Stimulated activated CD8-positive, alpha-beta memory T cell treated with anti-CD3 and anti-CD28 coated beads, Interleukin-15, amount 100 ng/mL, for 24 hours (primary cell): Measurements from ENCODE around the gene MFSD2A.
"Not testable (repeated sequence)": the region's sequence is repeated elsewhere in the genome, so short reads cannot be mapped to it uniquely, and the experiment has no call there.

Experiments
- DNase-seq: peaks from one replicate; pipeline ENCODE4 v3.0.0-alpha.2; 2020; ENCODE audit warnings: low read depth

The MFSD2A gene

DNA sequence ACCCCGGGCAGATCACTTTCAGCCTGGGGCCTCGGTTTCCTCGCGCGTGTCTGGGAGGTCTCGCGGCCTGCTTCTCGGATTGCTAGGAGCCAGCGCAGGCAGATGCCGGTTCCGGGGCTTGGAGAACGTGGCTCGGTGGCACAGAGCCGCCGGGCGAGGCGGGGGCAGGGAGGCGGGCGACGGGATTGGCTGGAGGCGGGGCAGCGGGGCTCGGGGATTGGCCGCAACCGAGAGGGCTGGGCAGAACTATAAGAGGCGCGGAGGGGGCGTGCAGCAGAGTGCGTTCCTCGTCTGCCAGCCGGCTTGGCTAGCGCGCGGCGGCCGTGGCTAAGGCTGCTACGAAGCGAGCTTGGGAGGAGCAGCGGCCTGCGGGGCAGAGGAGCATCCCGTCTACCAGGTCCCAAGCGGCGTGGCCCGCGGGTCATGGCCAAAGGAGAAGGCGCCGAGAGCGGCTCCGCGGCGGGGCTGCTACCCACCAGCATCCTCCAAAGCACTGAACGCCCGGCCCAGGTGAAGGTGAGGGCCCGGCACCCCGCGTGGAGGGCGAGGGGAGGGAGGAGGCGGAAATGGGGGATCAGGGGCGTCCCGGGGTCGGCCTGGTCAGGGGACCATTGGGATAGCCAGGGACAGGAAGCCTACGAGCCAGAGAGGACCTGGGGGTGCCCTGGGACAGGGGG, at the start of gene MFSD2A:
TSS of gene MFSD2A (plus strand) at position 276 of the 677 bp plus-strand sequence. CDS start at position 424, 148 bp downstream.
- DNase-seq, result peak; percentile 75

- no peak for DNase-seq
These were observed 49.8 kb upstream of the MFSD2A start for GRCh38 chr1:39905172-39905571.

- no peak for DNase-seq
These were observed 47.2 kb upstream of the MFSD2A start for GRCh38 chr1:39907528-39908453.

DNA sequence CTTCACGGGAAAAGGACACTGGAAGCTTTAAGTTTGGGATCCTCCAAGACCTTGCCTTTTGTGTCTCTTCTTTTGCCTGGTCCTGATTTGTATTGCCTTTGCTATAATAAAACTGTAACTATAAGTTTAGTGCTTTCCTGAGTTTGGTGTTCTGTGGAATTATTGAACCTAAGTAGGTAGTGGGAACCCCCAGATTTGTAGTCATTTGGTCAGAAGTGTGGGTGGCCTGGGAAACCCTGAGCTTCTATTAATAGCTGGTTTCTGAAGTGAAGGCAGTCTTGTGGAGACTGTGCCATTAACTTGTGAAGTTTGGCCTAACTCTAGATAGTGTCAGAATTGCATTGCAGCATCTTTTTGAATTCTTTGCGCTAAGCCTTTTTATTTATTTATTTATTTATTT, 46.4 kb upstream of the MFSD2A start:
- DNase-seq, result no peak

- DNase-seq, result no peak
These were observed 44.7 kb upstream of the MFSD2A start for GRCh38 chr1:39910263-39910662.

DNA sequence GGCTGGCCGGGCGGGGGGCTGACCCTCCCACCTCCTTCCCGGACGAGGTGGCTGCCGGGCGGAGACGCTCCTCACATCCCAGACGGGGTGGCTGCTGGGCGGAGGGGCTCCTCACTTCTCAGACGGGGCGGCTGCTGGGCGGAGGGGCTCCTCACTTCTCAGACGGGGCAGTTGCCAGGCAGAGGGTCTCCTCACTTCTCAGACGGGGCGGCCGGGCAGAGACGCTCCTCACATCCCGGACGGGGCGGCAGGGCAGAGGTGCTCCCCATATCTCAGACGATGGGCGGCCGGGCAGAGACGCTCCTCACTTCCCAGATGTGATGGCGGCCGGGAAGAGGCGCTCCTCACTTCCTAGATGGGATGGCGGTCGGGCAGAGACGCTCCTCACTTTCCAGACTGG, 41.8 kb upstream of the MFSD2A start:
- DNase-seq, result not testable (repeated sequence)

DNA sequence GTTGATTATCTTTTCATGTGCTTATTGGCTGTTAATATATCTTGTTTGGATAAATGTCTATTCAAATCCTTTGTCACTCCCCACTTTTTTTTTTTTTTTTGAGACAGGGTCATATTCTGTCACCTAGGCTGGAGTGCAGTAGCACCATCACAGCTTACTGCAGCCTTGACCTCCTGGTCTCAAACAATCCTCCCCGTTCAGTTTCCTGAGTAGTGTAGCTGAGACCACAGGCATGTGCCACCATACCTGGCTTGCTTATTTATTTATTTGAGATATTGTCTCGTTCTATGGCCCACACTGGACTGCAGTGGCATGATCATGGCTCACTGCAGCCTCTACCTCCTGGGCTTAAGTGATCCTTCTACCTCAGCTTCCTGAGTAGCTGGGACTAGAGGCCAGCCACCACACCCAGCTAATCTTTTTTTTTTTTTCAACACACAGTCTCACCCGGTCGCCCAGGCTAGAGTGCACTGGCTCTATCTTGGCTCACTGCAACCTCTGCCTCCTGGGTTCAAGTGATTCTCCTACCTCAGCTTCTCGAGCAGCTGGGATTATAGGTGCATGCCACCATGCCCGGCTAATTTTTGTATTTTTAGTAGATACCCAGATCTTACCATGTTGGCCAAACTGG, 39.3 kb upstream of the MFSD2A start:
- no peak for DNase-seq

GRCh38 chr1:39917825-39918224, 37.1 kb upstream of the MFSD2A start:
- DNase-seq, result no peak

- DNase-seq, result no peak
These were observed 35.4 kb upstream of the MFSD2A start for GRCh38 chr1:39919545-39919944.

- no peak for DNase-seq
These were observed 32.7 kb upstream of the MFSD2A start for GRCh38 chr1:39922251-39922688.

- no peak for DNase-seq
These were observed 29.1 kb upstream of the MFSD2A start for GRCh38 chr1:39925721-39926342.

- DNase-seq, result no peak
These were observed 28.6 kb upstream of the MFSD2A start for GRCh38 chr1:39926343-39926793.

GRCh38 chr1:39926820-39927219, 28.1 kb upstream of the MFSD2A start:
- DNase-seq, result no peak

DNA sequence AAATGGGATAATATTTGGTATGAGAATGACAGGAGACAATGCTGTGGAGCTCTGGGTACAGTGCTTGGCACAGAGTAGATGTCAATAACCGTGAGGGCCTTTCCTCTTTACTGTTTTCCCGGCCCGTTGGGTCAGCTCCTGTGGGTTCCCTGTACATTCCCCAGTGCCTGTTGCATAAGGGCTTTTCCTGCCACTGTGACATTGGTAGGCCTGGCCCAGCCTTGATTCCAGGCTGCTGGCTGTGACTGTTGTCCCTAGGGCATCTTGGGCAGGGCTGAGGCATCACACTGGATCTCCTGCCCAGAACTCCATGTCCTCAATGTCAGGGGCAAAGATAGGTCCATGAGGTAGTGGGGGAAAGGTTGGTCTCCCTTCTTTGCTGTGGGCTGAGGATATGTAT, 27.4 kb upstream of the MFSD2A start:
- no peak for DNase-seq

GRCh38 chr1:39928809-39929587, 25.9 kb upstream of the MFSD2A start:
- DNase-seq, result no peak

DNA sequence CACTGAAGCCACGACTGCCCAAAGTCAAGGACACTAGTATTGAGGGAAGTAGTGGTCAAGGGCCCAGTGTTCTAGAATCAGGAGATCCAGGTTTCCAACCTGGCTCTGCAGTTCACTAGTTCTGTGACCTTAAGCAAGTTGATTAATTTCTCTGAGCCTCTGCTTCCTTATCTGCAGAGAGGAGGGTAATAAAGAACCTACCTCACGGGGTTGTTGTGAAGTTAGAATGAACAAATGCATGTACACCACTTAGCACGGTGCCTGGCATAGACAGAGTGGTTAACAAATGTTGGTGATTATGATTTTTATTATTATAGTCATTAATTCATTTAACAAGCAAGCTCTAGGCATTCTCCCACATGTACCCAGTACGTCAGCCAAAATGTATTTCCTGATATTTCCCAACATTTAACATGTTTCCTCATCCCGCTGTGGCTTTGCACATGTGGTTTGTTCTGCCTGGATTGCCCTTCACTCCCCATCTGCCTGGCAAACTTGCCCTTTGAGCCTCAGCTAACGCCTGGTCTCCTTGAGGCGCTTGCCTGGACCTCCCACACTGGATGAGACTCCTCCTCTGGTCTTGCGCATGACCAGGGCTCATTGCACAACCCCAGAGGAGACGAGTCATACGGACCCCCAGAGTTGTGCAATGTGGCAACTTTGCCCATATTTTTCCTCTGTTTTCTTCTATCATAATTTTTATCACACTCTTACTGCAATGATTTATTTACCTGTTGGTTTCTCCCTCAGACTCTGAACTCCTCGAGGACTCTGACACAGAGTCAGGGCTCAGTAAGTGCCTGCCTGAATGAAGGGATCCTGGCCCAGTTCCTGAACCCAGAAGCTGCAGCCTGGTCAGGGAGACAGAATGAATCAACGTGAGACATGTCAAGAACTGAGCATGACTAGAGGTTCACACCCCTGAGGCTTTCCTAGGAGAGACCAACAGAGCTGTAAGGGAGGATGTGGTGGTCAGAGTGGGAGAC, 20.7 kb upstream of the MFSD2A start:
- DNase-seq, result no peak

DNA sequence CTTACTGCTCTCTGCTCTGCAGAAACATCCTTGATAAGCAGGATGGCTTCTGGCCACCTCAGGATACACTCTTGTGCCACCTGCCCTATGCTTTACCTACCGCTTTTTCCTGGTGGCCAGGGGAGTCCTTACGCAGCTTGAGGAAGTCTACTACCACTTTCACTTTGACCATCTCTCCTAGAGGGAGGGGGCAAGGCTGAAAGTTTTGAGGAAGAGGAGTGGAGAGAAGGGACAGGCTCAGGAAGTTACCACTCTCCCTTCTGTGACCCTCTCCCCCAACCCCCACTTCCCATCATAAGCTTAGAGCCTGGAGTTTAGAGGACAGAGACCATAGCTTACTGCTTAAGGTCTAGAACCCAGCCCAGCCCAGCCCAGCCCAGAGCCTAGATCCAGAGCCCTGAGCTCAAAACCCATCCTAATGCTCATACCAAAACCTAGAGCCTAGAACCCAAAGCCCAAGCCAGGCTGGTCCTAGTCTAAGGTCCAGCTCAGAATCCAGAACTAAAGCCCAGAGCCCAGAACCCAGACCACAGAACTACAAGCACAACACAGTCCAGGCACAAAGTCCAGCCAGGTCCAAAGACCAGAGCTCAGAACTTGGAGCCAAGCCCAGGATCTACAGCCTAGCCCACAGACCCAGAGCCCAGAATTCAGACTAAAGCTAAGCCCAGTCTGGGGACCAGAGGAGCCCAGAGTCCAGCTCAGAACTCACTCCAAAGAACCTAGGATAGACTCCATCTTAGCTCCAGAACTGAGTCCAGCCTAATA, 18.0 kb upstream of the MFSD2A start:
- DNase-seq, result no peak

DNA sequence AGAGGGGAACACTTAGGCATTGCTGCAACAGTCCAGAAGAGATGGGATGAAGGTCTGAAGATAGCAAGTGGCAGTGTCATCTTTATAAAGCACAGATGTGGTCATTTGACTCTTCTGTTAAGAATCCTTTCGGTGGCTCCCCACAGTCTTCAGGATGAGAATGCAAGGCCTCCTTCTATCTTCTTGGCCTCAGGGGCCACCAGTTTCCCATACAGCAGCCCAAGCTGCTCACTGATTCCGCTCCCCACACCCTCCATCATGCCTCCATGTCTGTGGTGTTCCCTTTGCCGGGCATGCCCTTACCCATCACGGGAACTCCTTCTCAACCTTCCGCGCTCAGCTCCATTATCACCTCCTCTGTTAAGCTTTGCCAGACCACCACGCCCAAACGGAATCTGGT, 16.1 kb upstream of the MFSD2A start:
- DNase-seq, result no peak

- DNase-seq, result no peak
These were observed 14.7 kb upstream of the MFSD2A start for GRCh38 chr1:39940253-39940652.
